ENCODE results near the gene SCFD2. TPM values are rescaled to one million over a fixed set of nuclear protein-coding genes. Genes with fewer than 3 reads are reported as not detected.

The SCFD2 gene
- total RNA-seq, 1 experiment from 2014 or later: 8.4 TPM

GRCh38 chr4:52852711-52853110 is 513.1 kb downstream of the SCFD2 start:
- TF ChIP-seq CTCF (conservative IDR thresholded peaks at IDR 0.05; ENCODE audit: low read depth, low read length) (no peak), EZH2 (IDR thresholded peaks at IDR 0.05; ENCODE audit: borderline replicate concordance, low read depth, low read length, poor library complexity, severe bottlenecking) (no peak)
- H3K27ac ChIP-seq (ENCODE audit: low read depth, low read length, poor library complexity, severe bottlenecking): no peak overlapping the region
- H3K4me1 ChIP-seq (ENCODE audit: insufficient read depth, low read length, poor library complexity, severe bottlenecking): no peaks in the 10 kb centered on the region
- H3K4me3 ChIP-seq (ENCODE audit: low read depth, low read length, poor library complexity, severe bottlenecking): no peak overlapping the region
- no peaks in the 10 kb centered on the region for H3K36me3 ChIP-seq (ENCODE audit: insufficient read depth, low read length, poor library complexity, severe bottlenecking)
- ChIA-PET CTCF (no interaction called here), POLR2A (ENCODE audit: low non-redundant PET) (no interaction called here)
- no TSS peak for BruUV-seq (replicated peaks)
- no peak for DNase-seq (ENCODE audit: low spot score)
- intact Hi-C loops (cut with micrococcal nuclease; ENCODE audit: unreplicated experiment): no loop called here
- H3K9me3 ChIP-seq (ENCODE audit: low read depth, low read length, poor library complexity, severe bottlenecking): no peaks in the 10 kb centered on the region
- no peaks in the 10 kb centered on the region for H3K27me3 ChIP-seq (replicated peaks; ENCODE audit: insufficient read depth, low read depth, low read length, poor library complexity)

GRCh38 chr4:52852041-52852440 is 513.8 kb downstream of the SCFD2 start:
- H3K4me3 ChIP-seq (ENCODE audit: low read depth, low read length, poor library complexity, severe bottlenecking): no peak overlapping the region
- H3K27ac ChIP-seq (ENCODE audit: low read depth, low read length, poor library complexity, severe bottlenecking): no peak overlapping the region
- H3K9me3 ChIP-seq (ENCODE audit: low read depth, low read length, poor library complexity, severe bottlenecking): no peaks in the 10 kb centered on the region
- DNase-seq (ENCODE audit: low spot score): no peak
- POLR2A ChIA-PET (ENCODE audit: low non-redundant PET): no interaction called here
- TF ChIP-seq CTCF (conservative IDR thresholded peaks at IDR 0.05; ENCODE audit: low read depth, low read length) (no peak), EZH2 (IDR thresholded peaks at IDR 0.05; ENCODE audit: borderline replicate concordance, low read depth, low read length, poor library complexity, severe bottlenecking) (no peak)
- no peaks in the 10 kb centered on the region for H3K36me3 ChIP-seq (ENCODE audit: insufficient read depth, low read length, poor library complexity, severe bottlenecking)
- H3K4me1 ChIP-seq (ENCODE audit: insufficient read depth, low read length, poor library complexity, severe bottlenecking): no peaks in the 10 kb centered on the region
- CTCF ChIA-PET: no interaction called here
- no peaks in the 10 kb centered on the region for H3K27me3 ChIP-seq (replicated peaks; ENCODE audit: insufficient read depth, low read depth, low read length, poor library complexity)
- no TSS peak for BruUV-seq (replicated peaks)
- intact Hi-C loops (cut with micrococcal nuclease; ENCODE audit: unreplicated experiment): no loop called here

GRCh38 chr4:52850406-52851124 is 515.3 kb downstream of the SCFD2 start:
- ChIA-PET CTCF (interaction anchor here (0.5 kb wide), 1 partner anchor 474 kb away, joined by 3 read pairs; no protein-coding TSS in a partner anchor), POLR2A (ENCODE audit: low non-redundant PET) (no interaction called here)
- no peaks in the 10 kb centered on the region for H3K9me3 ChIP-seq (ENCODE audit: low read depth, low read length, poor library complexity, severe bottlenecking)
- H3K27me3 ChIP-seq (replicated peaks; ENCODE audit: insufficient read depth, low read depth, low read length, poor library complexity): no peaks in the 10 kb centered on the region
- no TSS peak for BruUV-seq (replicated peaks)
- no peaks in the 10 kb centered on the region for H3K4me1 ChIP-seq (ENCODE audit: insufficient read depth, low read length, poor library complexity, severe bottlenecking)
- no peak for DNase-seq (ENCODE audit: low spot score)
- no peak overlapping the region for H3K27ac ChIP-seq (ENCODE audit: low read depth, low read length, poor library complexity, severe bottlenecking)
- H3K4me3 ChIP-seq (ENCODE audit: low read depth, low read length, poor library complexity, severe bottlenecking): no peak overlapping the region
- H3K36me3 ChIP-seq (ENCODE audit: insufficient read depth, low read length, poor library complexity, severe bottlenecking): no peaks in the 10 kb centered on the region
- no peak for TF ChIP-seq CTCF (conservative IDR thresholded peaks at IDR 0.05; ENCODE audit: low read depth, low read length)
- TF ChIP-seq EZH2 (IDR thresholded peaks at IDR 0.05; ENCODE audit: borderline replicate concordance, low read depth, low read length, poor library complexity, severe bottlenecking): no peak
- intact Hi-C loops (cut with micrococcal nuclease; ENCODE audit: unreplicated experiment): no loop called here

All from A673 (cell line).